Osteoblast (primary cell): ENCODE results near the gene ADIPOR2. TPM values are rescaled to one million over a fixed set of nuclear protein-coding genes. Genes with fewer than 3 reads are reported as not detected.

ENCODE experiments used
- DNase-seq: peaks from one replicate; pipeline ENCODE4 v3.0.0; 2011; ENCODE audit warnings: low spot score, mixed read lengths; ENCODE audit not compliant: insufficient read length; ENCODE audit errors: missing footprints
- H2AFZ ChIP-seq: 2 replicates; pipeline ENCODE4 v1.6.0; 2011; ENCODE audit warnings: mild to moderate bottlenecking, low read length
- H3K27ac ChIP-seq: 2 replicates; pipeline ENCODE4 v1.5.1; 2011; ENCODE audit warnings: mild to moderate bottlenecking, low read depth, low read length, moderate library complexity
- H3K27me3 ChIP-seq: 2 replicates; pipeline ENCODE4 v1.6.0; 2012; ENCODE audit warnings: mild to moderate bottlenecking, control low read depth, inconsistent platforms, low read length, moderate library complexity; ENCODE audit not compliant: insufficient read depth
- H3K36me3 ChIP-seq: 2 replicates; pipeline ENCODE4 v1.5.1; 2011; ENCODE audit warnings: mild to moderate bottlenecking, low read length, control low read depth, moderate library complexity; ENCODE audit not compliant: insufficient read depth
- H3K4me1 ChIP-seq: 2 replicates; pipeline ENCODE4 v1.5.1; 2011; ENCODE audit warnings: mild to moderate bottlenecking, low read length, control low read depth, moderate library complexity; ENCODE audit not compliant: insufficient read depth
- H3K4me2 ChIP-seq: 2 replicates; pipeline ENCODE4 v1.6.0; 2011; ENCODE audit warnings: mild to moderate bottlenecking, low read length; ENCODE audit not compliant: insufficient read depth
- H3K4me3 ChIP-seq: fragments of 200-600 bp; sonication (generic); 3 replicates; pipeline ENCODE4 v1.5.1; 2012; ENCODE audit warnings: mild to moderate bottlenecking, low read length, inconsistent platforms; ENCODE audit not compliant: insufficient read depth
- H3K79me2 ChIP-seq: 2 replicates; pipeline ENCODE4 v1.6.0; 2012; ENCODE audit warnings: mild to moderate bottlenecking, low read length, control low read depth, inconsistent platforms; ENCODE audit not compliant: insufficient read depth
- H3K9me3 ChIP-seq: 2 replicates; pipeline ENCODE4 v1.5.1; 2011; ENCODE audit warnings: low read depth, low read length, control low read depth
- H4K20me1 ChIP-seq: 2 replicates; pipeline ENCODE4 v1.6.0; 2012; ENCODE audit warnings: mild to moderate bottlenecking, low read length, control low read depth; ENCODE audit not compliant: insufficient read depth
- CTCF ChIP-seq: IDR thresholded peaks from 2 replicates; pipeline ENCODE4 v1.5.1; 2011; ENCODE audit warnings: mild to moderate bottlenecking, low read depth, low read length, moderate library complexity; ENCODE audit errors: extremely low read depth
- total RNA-seq: library from RNA; depleted of rRNA; stranded (reverse); fragments of >200 nt; gene quantifications from 2 replicates; pipeline ENCODE4 v1.2.3, GENCODE V29; 2012

ADIPOR2 gene
- total RNA-seq, 1 donor, result 32.2 TPM

- H3K4me1 ChIP-seq, result no peaks in the 10 kb centered on the region
- H3K27me3 ChIP-seq, result peaks cover 40% of the 10 kb centered on the region
- no peak overlapping the region for H3K4me3 ChIP-seq
Observed at GRCh38 chr12:1835211-1836131, 144.6 kb downstream of the ADIPOR2 start.

GRCh38 chr12:1836241-1836803, 145.5 kb downstream of the ADIPOR2 start:
- peak; percentile 63 for DNase-seq
- no peak overlapping the region for H2AFZ ChIP-seq
- no peak overlapping the region for H3K4me2 ChIP-seq
- no peak overlapping the region for H3K27ac ChIP-seq
- no peaks in the 10 kb centered on the region for H3K36me3 ChIP-seq
- no peak for TF ChIP-seq CTCF
- no peaks in the 10 kb centered on the region for H3K9me3 ChIP-seq
- H3K79me2 ChIP-seq, result no peaks in the 10 kb centered on the region
- peaks cover 41% of the 10 kb centered on the region for H3K27me3 ChIP-seq
- H4K20me1 ChIP-seq, result peaks cover 3% of the 10 kb centered on the region
- H3K4me1 ChIP-seq, result no peaks in the 10 kb centered on the region
- no peak overlapping the region for H3K4me3 ChIP-seq

More at GRCh38 chr12:1835211-1836131, 144.6 kb downstream of the ADIPOR2 start:
- H2AFZ ChIP-seq, result no peak overlapping the region
- H3K36me3 ChIP-seq, result no peaks in the 10 kb centered on the region
- H3K79me2 ChIP-seq, result no peaks in the 10 kb centered on the region
- no peak overlapping the region for H3K27ac ChIP-seq
- no peak overlapping the region for H3K4me2 ChIP-seq
- peaks cover 3% of the 10 kb centered on the region for H4K20me1 ChIP-seq
- no peaks in the 10 kb centered on the region for H3K9me3 ChIP-seq
- no peak for TF ChIP-seq CTCF
- DNase-seq, result peak; percentile 75

GRCh38 chr12:1836854-1837421, 146.1 kb downstream of the ADIPOR2 start:
- Histone ChIP-seq H3K27me3 (peaks cover 41% of the 10 kb centered on the region), H4K20me1 (peaks cover 3% of the 10 kb centered on the region), H3K79me2 (no peaks in the 10 kb centered on the region), H3K4me2 (no peak overlapping the region), H3K9me3 (no peaks in the 10 kb centered on the region), H2AFZ (no peak overlapping the region), H3K36me3 (no peaks in the 10 kb centered on the region), H3K4me1 (no peaks in the 10 kb centered on the region), H3K4me3 (no peak overlapping the region), H3K27ac (no peak overlapping the region)
- no peak for TF ChIP-seq CTCF
- DNase-seq, result peak; percentile 42
